HG02623 (cell line): ENCODE data around the gene STAT6.
"Not testable (repeated sequence)": the region's sequence is repeated elsewhere in the genome, so short reads cannot be mapped to it uniquely, and the experiment has no call there.

Source experiments
- ATAC-seq: cut with Tn5 transposase; IDR thresholded peaks from one replicate; pipeline ENCODE4 v1.9.1; 2021; ENCODE audit warnings: moderate library complexity; ENCODE audit not compliant: unreplicated experiment

Gene STAT6

DNA sequence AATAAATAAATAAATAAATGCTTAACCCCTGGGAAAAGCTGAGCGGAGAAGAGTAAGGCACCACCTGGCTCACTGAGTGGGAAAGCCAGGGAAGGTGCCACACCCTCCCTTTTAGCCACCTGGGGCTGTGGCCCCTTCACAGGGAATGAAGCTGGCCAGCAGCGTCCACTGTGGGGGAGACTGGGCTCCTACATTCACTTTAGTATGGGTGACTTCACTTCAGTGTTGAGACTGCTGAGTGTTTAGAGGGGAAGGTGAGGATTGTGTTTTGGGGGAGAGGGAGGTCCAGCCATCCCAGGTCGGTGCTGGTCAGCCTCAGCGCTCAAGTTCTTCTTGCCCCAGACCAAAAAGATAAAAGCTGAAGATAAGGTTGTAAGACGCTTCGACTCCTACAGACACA, 20.7 kb downstream of the STAT6 start:
- no peak for ATAC-seq

DNA sequence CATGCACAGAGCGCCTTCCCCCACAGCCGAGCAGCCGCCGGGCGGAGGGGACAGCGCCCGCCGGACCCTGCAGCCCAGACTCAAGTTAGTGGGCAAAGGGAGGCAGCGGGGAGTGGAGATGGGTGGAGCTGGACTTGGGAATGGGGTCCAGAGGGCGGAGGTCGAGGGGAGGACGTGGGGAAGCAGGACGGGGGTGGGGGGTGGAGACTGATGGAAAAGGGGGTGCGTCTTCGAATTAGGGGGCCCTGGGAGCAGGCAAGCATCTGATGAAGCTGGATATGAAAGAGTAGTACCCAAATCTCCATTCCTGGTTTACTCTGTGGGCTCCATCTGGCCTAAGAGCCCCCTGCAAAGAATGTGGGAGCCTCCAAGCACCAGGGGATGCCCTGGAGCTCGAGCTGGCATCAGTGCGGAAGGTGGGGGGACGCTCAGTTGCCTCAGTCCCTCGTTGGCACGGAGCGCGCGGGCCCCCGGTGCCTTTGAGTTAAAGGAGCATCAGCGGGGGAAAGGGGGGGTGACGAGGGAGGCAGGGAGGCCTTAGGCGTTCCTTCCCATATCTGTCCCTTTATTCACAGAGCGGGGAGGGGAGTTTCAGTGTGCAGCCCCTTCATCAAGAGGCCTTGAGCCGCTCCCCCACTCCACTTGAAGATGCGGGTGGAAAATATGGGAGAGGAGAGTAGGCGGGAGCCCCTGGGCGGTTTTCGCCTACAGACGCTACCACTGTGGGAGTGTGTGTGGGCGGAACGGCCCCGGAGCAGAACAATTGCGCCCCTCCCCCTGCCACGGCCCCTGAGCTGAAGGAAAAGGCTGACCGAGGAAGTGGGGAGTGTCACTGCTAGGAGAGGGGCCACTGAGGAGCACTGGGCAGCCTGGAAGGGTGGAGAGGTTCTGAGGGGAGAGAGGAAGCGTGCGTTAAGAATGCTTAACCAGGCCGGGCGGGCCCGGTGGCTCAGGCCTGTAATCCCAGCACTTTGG, 21.6 kb downstream of the STAT6 start:
- no peak for ATAC-seq

DNA sequence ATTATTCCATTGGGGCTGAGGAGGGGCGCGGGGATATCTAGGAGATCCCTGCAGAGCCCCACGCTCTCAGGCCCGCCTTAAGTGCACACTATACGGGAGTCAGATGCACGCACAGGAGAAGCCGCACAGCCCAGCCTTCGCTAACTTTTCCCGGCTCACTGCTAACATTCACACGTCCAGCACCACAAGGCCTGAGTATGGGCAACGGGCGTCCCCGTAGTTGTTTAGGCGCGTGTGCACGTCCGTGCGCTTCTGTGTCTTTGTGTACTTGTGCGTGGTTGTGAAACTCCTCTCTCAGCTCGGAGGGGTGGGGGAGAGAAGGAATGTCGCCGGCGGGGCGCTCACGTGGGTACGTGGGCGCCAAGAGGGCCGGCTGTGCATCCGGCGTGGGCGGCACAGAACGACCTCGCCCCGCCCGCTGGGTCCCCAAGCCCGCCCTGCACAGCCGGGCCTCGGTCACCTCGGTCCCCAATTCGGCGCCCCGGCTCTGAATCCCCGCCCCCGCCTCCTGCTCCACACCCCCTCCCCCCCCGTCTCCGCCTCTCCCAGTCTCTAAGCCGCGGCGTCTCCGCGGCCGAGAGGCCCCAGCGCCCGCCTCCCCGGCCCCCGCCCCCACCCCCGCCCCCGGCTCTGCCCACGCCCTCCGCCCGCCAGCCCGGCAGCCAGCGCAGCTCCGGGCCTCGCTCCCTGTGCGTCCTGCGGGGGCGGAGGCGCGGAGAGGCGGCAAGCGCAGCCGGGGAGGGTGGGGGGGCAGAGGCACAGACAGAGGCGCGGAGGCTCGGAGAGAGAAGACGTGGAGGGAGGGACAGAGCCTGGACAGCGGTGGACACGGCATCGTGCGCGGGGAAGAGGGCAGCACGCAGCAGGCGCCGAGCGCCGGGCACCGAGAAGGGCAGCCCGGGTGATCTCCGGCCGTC, 22.6 kb downstream of the STAT6 start, which contains the start of gene NAB2:
Gene NAB2 (plus strand): TSS at position 761 of the 917 bp plus-strand sequence. CDS start 158 bp downstream, outside the sequence.
- ATAC-seq = peak; percentile 54

DNA sequence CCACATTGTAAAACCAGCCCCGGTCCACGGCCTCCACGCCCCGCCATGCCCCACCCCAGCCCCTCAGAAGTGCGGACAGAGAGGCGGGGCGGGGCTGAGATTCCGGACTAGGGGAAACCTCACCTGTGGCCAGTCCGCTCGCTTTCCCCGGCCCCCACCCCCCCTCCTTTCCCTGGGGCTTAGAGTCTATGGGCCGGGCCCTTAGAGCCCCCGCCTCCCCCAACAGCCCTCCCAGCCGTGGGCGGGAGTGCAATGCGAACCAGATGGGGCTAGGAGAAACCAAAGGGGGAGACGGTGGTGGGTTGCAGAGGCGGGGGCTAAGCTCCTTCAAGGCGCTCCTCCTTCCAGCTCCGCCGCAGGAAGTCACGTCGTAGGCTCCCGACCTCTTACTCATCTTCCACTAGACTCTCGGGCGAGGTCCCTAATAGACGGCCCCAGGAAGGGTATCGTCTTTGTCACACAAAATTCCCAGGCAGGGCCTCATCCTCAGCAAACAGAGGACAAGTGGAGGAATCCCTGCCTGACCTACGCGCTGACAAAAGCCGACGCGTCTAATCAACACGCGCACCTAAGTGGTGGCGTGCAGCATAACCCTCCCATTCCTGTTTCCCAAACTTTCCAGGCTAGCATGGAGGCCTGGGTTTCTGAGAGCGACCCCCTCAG, 23.3 kb downstream of the STAT6 start:
- peak; percentile 24 for ATAC-seq

DNA sequence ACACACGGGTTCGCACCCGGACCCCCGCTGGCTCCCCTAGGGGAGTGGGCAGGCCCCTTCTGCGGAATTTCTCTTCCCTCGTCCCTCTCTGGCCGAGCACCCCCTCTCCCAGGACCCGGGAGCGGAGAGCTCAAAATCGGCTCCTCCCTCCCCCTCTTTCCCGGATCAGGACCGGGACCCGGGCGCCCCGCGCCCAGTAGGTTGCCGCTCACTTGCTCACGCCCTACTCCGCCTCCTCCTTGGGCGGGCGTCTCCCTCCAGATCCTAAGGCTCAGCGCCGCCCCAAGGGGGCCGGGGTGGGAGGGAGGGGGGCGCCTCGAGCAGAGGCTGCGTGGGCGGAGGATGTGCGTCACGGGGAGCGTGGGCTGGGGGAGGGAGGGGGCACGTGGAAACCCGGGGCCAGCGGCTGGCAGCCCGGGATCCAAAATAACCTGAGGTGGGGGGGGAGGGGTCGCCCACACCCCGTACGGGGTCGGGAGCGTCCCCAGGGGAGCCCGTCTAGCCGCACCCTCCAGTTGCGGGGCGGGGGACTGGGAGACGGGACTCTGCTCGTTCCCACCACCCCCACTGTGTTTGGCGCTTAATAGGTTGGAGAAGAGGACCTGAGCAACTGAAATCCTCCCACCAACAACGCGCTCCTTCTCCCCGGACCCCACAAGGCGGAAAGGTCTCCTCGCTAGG, 24.0 kb downstream of the STAT6 start:
- peak; percentile 26 for ATAC-seq

DNA sequence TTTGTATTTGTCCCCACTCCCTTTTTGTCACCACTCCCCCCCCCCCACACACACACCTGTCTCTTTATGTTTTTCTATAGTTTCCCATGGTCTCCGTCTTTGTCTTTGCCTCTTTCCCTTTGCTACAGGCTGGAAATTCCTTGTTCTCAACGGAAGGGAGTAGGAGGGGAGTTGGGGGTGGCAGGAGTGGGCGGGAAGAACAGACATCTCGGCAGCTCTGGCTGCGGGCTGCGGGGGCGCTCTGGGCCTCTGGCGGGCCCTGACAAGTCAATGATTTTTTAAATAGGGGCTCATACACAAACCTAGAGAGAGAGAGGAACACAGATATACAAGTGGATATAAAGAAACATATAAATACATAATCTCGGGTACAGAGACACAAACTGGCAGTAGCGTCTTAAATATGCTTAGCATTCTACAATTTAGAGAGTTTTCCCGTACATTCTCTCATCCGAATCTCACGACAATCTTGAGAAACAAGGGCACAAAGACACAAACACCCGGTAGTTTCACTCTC, 24.6 kb downstream of the STAT6 start:
- ATAC-seq = no peak

DNA sequence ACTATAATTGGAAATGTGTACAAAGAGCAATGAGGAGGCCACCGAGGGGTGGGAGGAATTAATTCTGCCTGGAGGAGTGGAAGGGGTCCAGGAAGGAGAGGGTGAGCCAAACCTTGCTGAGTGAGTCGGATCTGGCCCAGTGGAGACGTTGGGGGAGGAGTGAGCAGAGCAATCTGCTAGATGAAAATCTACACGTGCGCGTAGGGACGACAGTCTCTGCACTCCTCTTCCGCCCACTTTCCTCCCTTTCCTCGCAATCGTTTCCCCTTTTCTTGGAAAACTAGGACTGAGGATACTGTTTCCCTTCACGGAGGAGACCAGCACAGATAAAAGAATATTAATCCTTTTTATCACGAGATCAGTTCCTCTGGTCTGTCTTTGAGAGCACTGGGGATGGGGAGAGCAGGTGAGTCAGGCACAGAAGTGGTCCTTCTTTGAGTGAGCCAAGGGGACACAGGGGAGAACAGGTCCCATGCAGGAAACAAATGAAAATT, 25.1 kb downstream of the STAT6 start:
- no peak for ATAC-seq

DNA sequence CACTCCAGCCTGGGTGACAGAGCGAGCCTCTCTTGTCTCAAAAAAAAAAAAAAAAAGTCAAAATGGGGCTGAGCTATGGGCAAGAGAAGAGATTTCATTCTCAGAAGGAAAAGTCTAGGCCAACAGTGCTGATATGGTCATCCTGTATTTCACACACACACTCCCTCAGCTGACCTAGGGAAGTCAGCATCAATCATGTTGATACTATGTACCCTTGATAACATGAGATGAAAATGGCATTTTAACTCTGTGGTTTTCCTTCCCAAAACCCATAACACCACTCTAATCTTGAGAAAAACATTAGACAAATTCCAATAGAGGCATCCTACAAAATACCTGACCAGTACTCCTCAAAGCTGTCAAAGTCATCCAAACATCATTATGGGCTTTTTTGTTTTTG, 30.3 kb downstream of the STAT6 start:
- ATAC-seq = no peak

DNA sequence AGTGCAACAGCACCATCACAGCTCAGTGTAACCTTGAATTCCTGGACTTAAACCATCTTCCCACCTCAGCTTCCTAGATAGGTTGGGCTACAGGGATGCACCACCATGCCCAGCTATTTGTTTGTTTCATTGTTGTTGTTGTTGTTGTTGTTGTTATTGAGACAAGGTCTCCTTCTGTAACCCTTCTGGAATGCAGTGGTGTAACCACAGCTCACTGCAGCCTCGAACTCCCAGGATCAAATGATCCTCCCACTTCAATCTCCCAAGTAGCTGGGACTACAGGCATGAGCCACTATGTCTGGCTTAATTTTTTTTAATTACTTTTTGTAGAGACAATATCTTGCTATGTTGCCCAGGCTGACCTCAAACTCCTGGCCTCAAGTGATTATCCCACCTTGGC, 31.3 kb downstream of the STAT6 start:
- ATAC-seq = no peak

DNA sequence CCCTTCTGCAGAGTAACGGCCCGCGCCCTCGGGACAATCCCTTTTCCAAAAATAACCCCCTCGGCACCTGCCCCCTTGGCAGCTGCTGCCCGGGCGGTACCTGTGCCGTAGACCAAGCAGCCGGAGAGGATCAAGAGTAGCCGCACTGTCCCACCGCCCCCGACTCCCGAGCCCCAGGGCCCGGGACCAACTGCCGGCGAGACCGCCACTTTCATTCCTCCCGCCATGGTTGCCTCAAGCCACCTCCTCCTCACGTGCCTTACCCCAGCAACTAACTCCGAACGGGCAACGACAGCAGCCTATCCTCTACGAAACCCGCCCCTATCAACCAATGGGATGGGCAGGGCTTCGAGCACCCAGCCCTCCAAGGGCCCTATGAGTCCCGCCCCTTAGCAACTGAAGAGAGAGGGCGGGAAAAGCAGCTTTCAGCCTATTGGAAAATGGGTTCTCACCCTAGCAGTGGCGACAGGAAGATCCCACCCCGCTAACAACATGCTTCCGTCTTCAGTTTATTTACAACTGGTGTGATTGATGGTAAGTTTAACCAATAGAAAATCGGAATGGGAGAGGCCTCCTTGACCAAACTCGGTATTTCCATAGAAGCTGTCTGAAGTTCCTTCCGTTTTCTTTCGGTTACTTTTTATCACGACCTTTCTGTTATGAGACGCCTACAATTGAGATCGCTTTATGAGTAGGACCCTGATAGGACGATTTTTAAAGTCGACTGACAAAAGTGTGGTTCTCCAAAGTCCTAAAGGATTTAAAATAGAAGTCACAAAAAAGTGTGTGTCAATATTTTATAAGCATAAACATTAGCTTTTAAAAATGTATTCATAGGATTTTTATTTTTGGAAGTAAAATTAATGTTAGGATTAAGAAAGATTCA, 32.4 kb downstream of the STAT6 start, which contains the start of gene NEMP1:
Gene NEMP1 (minus strand): TSS at position 273 of the 886 bp plus-strand sequence. CDS start 46 bp downstream, at position 227.
- ATAC-seq = peak; percentile 98

DNA sequence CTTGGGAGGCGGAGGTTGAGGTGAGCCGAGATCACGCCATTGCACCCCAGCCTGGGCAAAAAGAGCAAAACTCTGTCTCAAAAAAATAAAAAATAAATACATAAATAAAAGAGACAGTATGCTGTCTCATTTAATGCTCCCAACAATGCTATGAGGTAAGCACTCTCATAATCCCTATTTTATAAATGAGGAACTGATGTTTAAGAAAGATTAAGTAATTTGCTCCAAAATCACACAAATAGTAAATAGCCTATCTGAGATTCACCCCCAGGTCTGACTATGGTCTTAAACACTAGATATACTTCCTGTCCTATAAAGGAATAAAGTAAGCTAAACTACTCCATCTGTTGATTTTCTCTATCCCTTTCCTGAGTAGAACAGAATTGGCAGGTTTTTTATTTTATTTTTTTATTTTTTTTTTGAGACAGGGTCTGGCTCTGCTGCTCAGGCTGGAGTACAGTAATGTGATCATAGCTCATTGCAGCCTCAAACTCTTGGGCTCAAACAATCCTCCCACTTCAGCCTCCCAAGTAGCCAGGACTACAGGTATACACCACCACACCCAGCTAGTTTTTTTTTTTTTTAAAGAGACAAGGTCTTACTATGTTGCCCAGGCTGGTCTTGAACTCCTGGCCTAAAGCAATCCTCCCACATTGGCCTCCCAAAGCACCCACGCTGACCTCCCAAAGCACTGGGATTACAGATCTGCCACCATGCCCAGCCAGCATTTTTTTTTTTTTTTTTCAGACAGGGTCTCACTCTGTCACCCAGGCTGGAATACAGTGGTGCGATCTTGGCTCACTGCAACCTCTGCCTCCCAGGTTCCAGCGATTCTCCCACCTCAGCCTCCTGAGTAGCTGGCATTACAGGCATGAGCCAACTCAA, 37.4 kb downstream of the STAT6 start:
- not testable (repeated sequence) for ATAC-seq

DNA sequence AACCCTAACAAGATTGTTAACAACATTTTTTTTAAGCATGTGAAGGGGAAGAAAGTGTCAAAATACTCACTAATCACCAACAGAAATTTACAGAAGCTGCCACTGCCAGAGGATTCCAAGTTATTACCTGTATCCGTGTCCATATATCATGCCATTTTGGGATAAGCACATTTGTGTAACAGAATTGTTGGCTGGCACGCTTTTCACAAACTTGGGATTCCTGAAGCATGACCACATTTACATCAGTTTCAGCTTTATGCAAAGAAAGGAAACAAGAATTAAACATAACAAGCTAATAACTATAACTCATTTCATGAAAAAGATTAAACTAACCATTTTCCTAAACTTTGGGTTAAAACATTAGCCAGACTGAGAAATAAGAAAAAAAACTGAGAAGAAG, 38.5 kb downstream of the STAT6 start:
- no peak for ATAC-seq

DNA sequence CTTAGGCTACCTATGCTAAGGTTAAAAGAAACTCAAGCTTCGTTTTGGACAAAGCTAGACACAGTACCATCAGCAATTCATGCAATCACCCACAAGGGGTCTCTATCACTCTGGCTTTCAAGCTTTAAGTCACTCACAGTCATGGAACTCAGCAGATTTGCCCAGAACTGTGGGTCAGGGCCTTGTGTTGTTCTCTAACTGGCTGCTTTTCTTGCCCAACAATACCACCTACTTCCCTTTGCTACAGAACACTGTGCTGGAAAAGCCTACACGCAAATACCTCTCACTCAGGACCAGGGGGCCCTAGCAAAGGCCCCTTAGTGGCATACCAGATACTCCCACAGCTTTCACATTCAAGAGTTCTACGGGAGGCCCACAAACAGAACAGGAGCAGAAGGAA, 41.6 kb downstream of the STAT6 start:
- ATAC-seq = peak; percentile 95

DNA sequence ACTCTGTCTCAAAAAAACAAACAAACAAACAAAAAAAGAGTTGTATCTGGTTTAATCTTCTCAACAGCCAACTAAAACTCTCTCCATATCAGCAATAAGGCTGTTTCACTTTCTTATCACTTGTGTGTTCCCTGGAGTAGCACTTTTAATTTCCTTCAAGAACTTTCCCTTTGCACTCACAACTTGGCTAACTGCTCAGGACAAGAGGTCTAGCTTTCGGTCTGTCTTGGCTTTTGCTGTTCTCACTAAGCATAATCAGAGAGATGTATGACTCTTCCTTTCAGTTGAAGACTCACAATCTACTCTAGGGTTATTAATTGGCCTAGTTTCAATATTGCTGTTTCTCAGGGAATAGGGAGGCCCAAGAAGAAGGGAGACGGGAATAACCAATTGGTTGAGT, 44.9 kb downstream of the STAT6 start:
- no peak for ATAC-seq

DNA sequence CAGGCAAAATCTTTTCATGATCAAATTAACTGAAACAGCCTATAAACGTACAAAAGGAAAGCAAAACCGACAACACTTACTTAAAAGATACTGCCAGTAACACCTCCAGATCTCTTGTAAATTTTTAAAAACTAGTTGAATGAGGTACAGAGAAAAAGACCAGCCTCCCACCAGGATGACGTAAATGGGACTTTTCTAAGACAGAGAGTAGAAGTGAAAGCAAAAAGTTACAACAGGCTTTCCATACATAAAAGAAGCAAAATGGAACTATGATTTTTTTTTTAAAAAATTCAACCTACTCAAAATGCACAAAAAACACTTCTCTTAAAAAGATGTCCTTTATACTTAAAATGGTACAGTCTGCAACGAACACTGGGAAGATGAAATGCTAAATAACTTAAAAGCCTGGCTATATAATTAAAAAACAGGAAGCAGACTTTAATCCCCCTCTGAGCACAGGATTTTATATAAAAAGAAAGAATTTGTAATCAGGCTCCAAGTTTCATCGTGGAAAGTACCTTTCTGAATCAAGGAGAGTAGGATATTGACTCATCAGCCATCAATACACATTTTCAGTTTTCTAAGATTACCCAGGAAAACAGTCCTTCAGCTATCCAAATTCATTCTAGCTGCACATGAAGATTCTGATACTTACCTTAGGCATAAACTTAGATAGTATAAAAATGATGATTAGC, 47.0 kb downstream of the STAT6 start:
- ATAC-seq = peak; percentile 82

DNA sequence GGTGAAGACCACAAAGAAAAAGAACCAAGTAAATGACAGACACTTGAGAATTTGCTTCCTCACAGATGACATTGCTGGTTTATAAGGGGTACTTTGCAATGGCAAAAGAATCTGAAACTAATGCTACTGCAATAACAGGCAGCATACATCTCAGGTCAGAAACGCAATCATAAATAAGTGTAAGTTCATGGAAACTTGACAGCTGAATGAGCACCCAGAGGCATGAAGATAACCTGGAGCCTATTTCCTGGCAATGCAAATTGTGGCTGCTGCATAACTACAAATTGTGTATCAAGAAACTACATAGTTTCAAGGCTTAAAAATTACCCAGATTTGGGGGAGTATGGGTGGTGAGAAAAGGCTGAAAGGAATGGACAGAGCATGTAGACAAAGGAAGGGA, 52.7 kb downstream of the STAT6 start:
- ATAC-seq = no peak

DNA sequence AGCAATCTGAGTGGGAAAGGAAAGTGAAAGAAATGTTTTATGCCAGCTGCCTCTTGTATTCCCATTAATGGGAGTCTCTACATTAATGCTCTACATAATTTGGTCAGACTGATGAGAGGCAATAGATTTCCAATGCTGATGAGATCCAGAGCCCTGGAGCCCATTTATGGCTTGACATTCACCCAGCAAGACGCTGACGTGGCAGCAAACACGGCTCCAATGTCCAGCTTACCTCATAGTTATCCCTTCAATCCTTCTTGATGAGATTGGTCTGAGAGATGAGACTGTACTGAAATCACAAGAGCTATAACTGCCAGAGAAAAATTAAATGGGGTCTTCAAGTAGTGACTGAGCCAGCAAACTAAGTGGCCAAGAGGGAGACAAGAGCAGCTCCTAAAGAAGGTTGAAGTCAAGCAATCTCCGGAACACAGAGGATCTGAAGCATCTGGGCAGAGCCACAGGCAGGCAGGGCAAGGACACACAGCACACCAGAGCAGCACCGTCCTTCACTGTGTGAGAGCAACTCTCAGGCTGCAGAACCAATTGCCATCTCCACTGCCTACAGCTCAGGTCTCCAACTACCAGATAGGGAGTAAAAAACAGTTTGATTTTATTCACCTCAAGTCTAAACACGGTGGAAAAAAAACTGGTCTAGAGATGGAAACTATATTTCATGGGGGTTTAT, 54.0 kb downstream of the STAT6 start:
- ATAC-seq = no peak
